Astrocyte (in vitro differentiated cells and primary cell): Measurements from ENCODE around the gene RGS4.

Experiments
- EZH2 ChIP-seq: IDR thresholded peaks from 2 replicates; pipeline ENCODE4 v1.6.1; 2012; ENCODE audit warnings: mild to moderate bottlenecking, low read length, inconsistent platforms; ENCODE audit not compliant: insufficient read depth
- TF ChIP-seq, protein P1 (sequence below): IDR thresholded peaks from 2 replicates; pipeline ENCODE4 v1.5.1; 2011; ENCODE audit warnings: low read depth, mild to moderate bottlenecking, inconsistent platforms, low read length, moderate library complexity; ENCODE audit not compliant: insufficient read depth

DNA sequence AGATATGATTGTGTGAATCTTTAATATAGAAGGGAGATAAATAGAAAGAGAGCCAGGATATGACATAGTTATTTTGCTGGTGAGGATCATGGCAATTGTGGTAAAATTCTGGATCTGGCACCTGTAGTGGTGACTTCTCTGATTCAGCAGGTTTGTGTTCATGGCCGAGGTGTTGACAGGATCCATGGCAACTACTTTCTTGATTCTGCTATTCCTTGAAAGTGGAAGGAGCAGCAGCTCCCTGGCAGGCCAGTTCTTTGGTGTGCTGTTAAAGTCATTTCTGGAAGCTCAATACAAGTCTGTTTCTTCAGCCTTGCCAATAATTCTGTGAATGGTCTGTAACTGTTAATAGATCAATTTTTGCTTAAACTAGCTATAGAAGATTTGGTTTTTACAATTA, 33.4 kb downstream of the RGS4 start:
- TF ChIP-seq, protein P1, sequence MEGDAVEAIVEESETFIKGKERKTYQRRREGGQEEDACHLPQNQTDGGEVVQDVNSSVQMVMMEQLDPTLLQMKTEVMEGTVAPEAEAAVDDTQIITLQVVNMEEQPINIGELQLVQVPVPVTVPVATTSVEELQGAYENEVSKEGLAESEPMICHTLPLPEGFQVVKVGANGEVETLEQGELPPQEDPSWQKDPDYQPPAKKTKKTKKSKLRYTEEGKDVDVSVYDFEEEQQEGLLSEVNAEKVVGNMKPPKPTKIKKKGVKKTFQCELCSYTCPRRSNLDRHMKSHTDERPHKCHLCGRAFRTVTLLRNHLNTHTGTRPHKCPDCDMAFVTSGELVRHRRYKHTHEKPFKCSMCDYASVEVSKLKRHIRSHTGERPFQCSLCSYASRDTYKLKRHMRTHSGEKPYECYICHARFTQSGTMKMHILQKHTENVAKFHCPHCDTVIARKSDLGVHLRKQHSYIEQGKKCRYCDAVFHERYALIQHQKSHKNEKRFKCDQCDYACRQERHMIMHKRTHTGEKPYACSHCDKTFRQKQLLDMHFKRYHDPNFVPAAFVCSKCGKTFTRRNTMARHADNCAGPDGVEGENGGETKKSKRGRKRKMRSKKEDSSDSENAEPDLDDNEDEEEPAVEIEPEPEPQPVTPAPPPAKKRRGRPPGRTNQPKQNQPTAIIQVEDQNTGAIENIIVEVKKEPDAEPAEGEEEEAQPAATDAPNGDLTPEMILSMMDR: no peak
- TF ChIP-seq EZH2: no peak
